ENCODE measurements around the gene SRM.
"Not testable (repeated sequence)": the region's sequence is repeated elsewhere in the genome, so short reads cannot be mapped to it uniquely, and the experiment has no call there.

DNA sequence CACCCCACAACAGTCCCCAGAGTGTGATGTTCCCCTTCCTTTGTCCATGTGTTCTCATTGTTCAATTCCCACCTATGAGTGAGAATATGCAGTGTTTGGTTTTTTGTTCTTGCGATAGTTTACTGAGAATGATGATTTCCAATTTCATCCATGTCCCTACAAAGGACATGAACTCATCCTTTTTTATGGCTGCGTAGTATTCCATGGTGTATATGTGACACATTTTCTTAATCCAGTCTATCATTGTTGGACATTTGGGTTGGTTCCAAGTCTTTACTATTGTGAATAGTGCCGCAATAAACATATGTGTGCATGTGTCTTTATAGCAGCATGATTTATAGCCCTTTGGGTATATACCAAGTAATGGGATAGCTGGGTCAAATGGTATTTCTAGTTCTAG is 24.0 kb upstream of the SRM start:
- not testable (repeated sequence) for TF ChIP-seq POLR2A, CTCF (IDR thresholded peaks at IDR 0.05)
